Fibroblast of skin of abdomen (primary cell): ENCODE results near the gene FANCE. TPM values are rescaled to one million over a fixed set of nuclear protein-coding genes. Genes with fewer than 3 reads are reported as not detected.

Source experiments
- DNase-seq: peaks from one replicate; pipeline ENCODE4 v3.0.0-alpha.2; 2013
- polyA plus RNA-seq, 2 experiments: library from polyadenylated mRNA; unstranded; fragments of 120-200 nt; gene quantifications; one replicate each; pipeline ENCODE4 v1.2.1, GENCODE V29; 2013; ENCODE audit not compliant: insufficient read length in 2 of 2

FANCE gene
- 8.0 TPM for polyA plus RNA-seq (2013, experiment 1 of 2; ENCODE audit: insufficient read length)
- 8.4 TPM for polyA plus RNA-seq (2013, experiment 2 of 2; ENCODE audit: insufficient read length)

- peak; percentile 88 for DNase-seq
Observed at GRCh38 chr6:35452183-35453090, at the start of gene FANCE. TSS of gene FANCE (plus strand) at chr6:35452338. CDS start at chr6:35452546, 208 bp downstream.

GRCh38 chr6:35402856-35403191, 49.3 kb upstream of the FANCE start:
- no peak for DNase-seq

GRCh38 chr6:35403544-35404442, 48.3 kb upstream of the FANCE start:
- DNase-seq, result no peak

GRCh38 chr6:35406711-35407485, 45.2 kb upstream of the FANCE start:
- no peak for DNase-seq

DNA sequence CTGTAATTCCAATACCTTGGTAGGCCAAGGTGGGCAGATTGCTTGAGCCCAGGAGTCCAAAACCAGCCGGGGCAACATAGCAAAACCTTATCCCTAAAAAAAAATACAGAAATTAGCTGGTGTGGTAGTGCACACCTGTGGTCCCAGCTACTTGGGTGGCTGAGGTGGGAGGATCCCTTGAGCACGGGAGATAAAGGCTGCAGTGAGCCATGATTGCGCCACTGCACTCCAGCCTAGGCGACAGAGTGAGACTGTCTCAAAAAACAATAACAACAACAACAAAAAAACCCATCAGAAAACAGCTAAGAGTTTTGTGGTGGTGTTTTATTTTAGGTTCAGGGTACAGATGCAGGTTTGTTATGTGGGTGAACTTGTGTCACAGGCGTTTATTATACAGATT, 42.9 kb upstream of the FANCE start:
- DNase-seq, result no peak

GRCh38 chr6:35410131-35410530, 42.0 kb upstream of the FANCE start:
- no peak for DNase-seq

GRCh38 chr6:35411066-35411465, 41.1 kb upstream of the FANCE start:
- no peak for DNase-seq

- no peak for DNase-seq
Observed at GRCh38 chr6:35412102-35412501, 40.0 kb upstream of the FANCE start.

GRCh38 chr6:35413911-35414310, 38.2 kb upstream of the FANCE start:
- no peak for DNase-seq

GRCh38 chr6:35415065-35415891, 36.9 kb upstream of the FANCE start:
- DNase-seq, result peak; percentile 77

DNA sequence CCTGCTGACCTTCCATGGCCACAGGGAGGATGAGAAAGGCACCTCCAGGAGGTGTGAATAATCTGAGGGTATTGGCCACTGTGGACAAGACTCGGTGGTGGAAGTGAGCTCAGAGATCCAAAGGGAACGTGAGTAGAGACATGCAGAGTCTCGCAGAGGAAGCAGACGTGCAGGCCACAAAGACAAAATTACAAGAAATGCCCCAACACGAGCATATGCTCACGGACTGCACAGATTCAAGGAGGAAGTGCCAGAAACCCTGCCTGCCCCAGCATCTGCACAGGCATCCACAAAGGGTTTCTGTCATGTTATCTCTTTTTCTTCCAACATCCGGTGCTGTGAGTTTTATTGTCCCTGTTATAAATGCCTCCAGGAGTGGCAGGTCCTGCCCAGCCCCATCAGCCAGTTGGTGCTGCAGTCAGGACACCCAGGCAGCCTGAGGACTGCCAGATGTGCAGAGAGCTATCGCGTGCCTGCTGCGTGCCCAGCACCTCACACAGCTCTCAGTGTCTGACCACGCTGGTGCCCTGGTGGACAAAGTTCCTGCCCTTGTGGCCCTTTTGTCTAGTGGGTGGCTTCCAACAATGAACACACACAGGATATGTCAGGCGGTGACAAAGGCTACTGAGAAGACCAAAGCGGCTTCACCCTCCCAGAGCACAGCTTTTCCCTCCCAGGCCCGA, 34.0 kb upstream of the FANCE start:
- DNase-seq, result no peak

GRCh38 chr6:35419417-35419816, 32.7 kb upstream of the FANCE start:
- DNase-seq, result peak; percentile 75

DNA sequence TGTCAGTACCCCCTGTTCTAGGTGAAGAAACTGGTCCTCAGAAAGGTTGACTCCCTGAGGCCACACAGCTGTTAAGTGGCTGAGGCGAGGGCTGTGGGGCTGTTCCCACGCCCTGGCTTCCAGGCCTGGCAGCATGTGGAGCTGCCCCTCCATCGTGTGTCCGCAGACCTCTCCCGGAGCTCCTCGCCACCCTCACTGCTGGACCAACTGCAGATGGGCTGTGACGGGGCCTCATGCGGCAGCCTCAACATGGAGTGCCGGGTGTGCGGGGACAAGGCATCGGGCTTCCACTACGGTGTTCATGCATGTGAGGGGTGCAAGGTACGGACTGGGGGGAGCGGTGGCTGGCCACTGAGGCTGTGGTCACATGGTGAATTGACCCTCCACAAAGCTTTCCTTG, 32.2 kb upstream of the FANCE start:
- DNase-seq, result no peak

GRCh38 chr6:35425284-35425683, 26.9 kb upstream of the FANCE start:
- DNase-seq, result peak; percentile 95

- no peak for DNase-seq
Observed at GRCh38 chr6:35426074-35426473, 26.1 kb upstream of the FANCE start.

- no peak for DNase-seq
Observed at GRCh38 chr6:35427435-35427834, 24.7 kb upstream of the FANCE start.

DNA sequence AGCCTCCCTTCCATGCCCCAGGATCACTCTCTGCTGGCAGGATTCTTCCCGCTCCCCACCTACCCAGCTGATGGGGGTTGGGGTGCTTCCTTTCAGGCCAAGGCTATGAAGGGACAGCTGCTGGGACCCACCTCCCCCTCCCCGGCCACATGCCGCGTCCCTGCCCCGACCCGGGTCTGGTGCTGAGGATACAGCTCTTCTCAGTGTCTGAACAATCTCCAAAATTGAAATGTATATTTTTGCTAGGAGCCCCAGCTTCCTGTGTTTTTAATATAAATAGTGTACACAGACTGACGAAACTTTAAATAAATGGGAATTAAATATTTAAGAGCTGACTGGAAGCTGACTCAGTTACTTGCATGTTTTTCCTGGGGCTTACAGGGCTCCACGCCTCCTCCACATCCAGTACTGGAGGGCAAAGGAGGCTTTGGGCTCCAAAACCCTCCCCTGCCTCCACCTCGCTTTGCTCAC, 24.3 kb upstream of the FANCE start:
- DNase-seq, result peak; percentile 87

DNA sequence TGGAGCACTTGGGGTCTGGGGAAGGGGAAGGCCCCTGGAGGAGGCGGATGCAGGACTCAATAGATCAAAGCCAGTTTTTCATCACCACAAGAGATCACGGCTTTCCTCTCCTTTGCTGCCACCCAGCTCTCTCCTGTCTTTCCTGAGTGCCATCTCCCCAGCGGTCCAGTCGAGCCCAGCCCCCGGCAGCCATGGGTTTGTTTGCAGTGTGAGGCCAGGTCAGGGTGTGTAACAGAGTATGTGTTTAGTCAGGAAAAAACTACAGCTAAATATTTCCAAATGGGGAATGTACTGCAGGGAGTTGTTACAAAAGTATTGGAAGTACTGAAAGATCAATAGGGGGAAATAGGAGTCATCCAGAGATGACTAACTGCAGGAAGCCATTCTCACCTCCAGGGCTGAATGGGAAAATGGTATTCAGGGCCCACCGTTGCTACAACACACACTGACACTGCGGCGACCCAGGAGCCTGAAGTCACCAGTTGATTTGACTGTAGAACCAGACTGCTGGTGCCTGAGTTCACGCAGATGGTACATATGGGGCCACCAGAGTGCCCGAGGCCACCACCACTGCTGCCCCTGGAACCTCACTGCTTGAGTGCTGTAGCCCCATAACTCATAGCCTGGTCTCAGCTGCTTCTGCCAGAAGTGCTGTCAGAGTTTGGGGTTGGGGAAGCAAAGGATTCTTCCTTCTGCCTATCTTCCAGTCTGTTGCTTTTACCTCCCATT, 23.6 kb upstream of the FANCE start:
- no peak for DNase-seq

GRCh38 chr6:35429463-35429862, 22.7 kb upstream of the FANCE start:
- no peak for DNase-seq

GRCh38 chr6:35432291-35432690, 19.8 kb upstream of the FANCE start:
- no peak for DNase-seq
